ENCODE results near the gene LPCAT4. TPM values are rescaled to one million over a fixed set of nuclear protein-coding genes. Genes with fewer than 3 reads are reported as not detected.

LPCAT4 gene
- total RNA-seq, 2 experiments from 2014 or later = 44.3 to 74.5 TPM

- Histone ChIP-seq H3K36me3 (ENCODE audit: insufficient read depth, low read length) (peaks cover 71% of the 10 kb centered on the region), H3K9me2 (ENCODE audit: insufficient read depth, low read length) (no peaks in the 10 kb centered on the region)
- POLR2A ChIA-PET = no interaction called here
Observed at GRCh38 chr15:34360298-34360697, 6.7 kb downstream of the LPCAT4 start.

GRCh38 chr15:34359416-34359815, 7.6 kb downstream of the LPCAT4 start:
- CTCF ChIA-PET (ENCODE audit: unreplicated experiment) = no interaction called here

More at GRCh38 chr15:34360298-34360697, 6.7 kb downstream of the LPCAT4 start:
- Histone ChIP-seq H3K4me1 (ENCODE audit: insufficient read depth, low read length, poor library complexity, severe bottlenecking) (peaks cover 5% of the 10 kb centered on the region), H3K9me3 (ENCODE audit: low read length) (no peaks in the 10 kb centered on the region), H3K79me2 (ENCODE audit: insufficient read depth, low read depth, low read length) (peaks cover 2% of the 10 kb centered on the region; the same call in 1 of the 2 replicates), H3K4me2 (ENCODE audit: low read length) (no peak overlapping the region), H3K4me3 (ENCODE audit: low read depth, low read length, poor library complexity, severe bottlenecking) (no peak overlapping the region), H2AFZ (ENCODE audit: low read length) (no peak overlapping the region), H4K20me1 (ENCODE audit: insufficient read depth, low read length) (no peaks in the 10 kb centered on the region), H3K27ac (ENCODE audit: low read depth, low read length, poor library complexity, severe bottlenecking) (no peak overlapping the region)
- no peak for DNase-seq (ENCODE audit: low spot score)
- CTCF ChIA-PET (ENCODE audit: unreplicated experiment) = no interaction called here
- intact Hi-C loops (cut with micrococcal nuclease; ENCODE audit: unreplicated experiment) = loop anchor here (10.0 kb wide), 2 partner anchors 145 to 325 kb away; partner anchors contain the start of genes AVEN and KATNBL1
- TF ChIP-seq CTCF (conservative IDR thresholded peaks at IDR 0.05; ENCODE audit: low read length) (no peak), EZH2phosphoT487 (IDR thresholded peaks at IDR 0.05; ENCODE audit: borderline replicate concordance, low read depth, low read length) (no peak)
- no TSS peak for BruUV-seq (replicated peaks)

More at GRCh38 chr15:34359416-34359815, 7.6 kb downstream of the LPCAT4 start:
- no peak for DNase-seq (ENCODE audit: low spot score)
- H2AFZ ChIP-seq (ENCODE audit: low read length) = no peak overlapping the region
- no peaks in the 10 kb centered on the region for H4K20me1 ChIP-seq (ENCODE audit: insufficient read depth, low read length)
- no peak overlapping the region for H3K4me2 ChIP-seq (ENCODE audit: low read length)
- intact Hi-C loops (cut with micrococcal nuclease; ENCODE audit: unreplicated experiment) = no loop called here
- H3K36me3 ChIP-seq (ENCODE audit: insufficient read depth, low read length) = peaks cover 71% of the 10 kb centered on the region
- H3K9me2 ChIP-seq (ENCODE audit: insufficient read depth, low read length) = no peaks in the 10 kb centered on the region
- no peaks in the 10 kb centered on the region for H3K79me2 ChIP-seq (ENCODE audit: insufficient read depth, low read depth, low read length)
- no peak overlapping the region for H3K27ac ChIP-seq (ENCODE audit: low read depth, low read length, poor library complexity, severe bottlenecking)
- POLR2A ChIA-PET = no interaction called here
- H3K4me3 ChIP-seq (ENCODE audit: low read depth, low read length, poor library complexity, severe bottlenecking) = no peak overlapping the region
- H3K4me1 ChIP-seq (ENCODE audit: insufficient read depth, low read length, poor library complexity, severe bottlenecking) = no peaks in the 10 kb centered on the region
- no TSS peak for BruUV-seq (replicated peaks)
- no peaks in the 10 kb centered on the region for H3K9me3 ChIP-seq (ENCODE audit: low read length)
- TF ChIP-seq CTCF (conservative IDR thresholded peaks at IDR 0.05; ENCODE audit: low read length) (no peak), EZH2phosphoT487 (IDR thresholded peaks at IDR 0.05; ENCODE audit: borderline replicate concordance, low read depth, low read length) (no peak)

Measured in OCI-LY7 (cell line).